Measurements from ENCODE around the gene MKNK2. TPM values are rescaled to one million over a fixed set of nuclear protein-coding genes. Genes with fewer than 3 reads are reported as not detected.

Gene MKNK2
- total and polyA plus RNA-seq, 2 donors (not counting 3 experiments of a cell fraction or from before 2014, with no cell fraction given): 65.1 to 86.1 TPM

DNA sequence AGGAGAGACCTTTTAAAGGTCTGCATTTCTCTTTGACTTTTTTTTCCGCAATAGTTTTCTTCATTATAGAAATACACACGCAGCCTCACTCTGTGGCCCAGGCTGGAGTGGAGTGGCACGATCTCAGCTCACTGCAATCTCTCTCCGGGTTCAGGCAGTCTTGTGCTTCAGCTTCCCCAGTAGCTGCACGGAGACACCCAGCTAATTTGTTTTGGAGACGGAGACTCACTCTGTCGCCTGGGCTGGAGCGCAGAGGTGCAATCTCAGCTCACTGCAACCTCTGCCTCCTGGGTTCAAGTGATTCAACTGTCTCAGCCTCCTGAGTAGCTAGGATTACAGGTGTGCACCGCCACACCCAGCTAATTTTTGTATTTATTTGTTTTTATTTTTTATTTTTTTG lies 11.7 kb upstream of the MKNK2 start:
- intact Hi-C loops (cut with micrococcal nuclease) (no loop called here), dilution Hi-C loops (cut with MboI; ENCODE audit: extremely low pct_ligation_motif_present, low sequenced_read_pairs) (no loop called here)
- FAIRE-seq (no peak), DNase-seq (ENCODE audit: low read depth, low spot score) (no peak)
- H3K4me1 ChIP-seq (ENCODE audit: control insufficient read depth, extremely low read depth, insufficient read depth, low read length): peaks cover 25% of the 10 kb centered on the region
- H3K9me1 ChIP-seq (replicated peaks; ENCODE audit: control insufficient read depth, extremely low read depth, insufficient read depth, low read length): no peaks in the 10 kb centered on the region
- TF ChIP-seq MAX (IDR thresholded peaks at IDR 0.05; ENCODE audit: insufficient read depth, insufficient read length) (no peak), JUN (IDR thresholded peaks at IDR 0.05; ENCODE audit: borderline replicate concordance, insufficient read depth, insufficient read length, low read depth) (no peak), POLR2A (IDR thresholded peaks at IDR 0.05; ENCODE audit: low read depth, low read length) (no peak), EZH2 (IDR thresholded peaks at IDR 0.05; ENCODE audit: borderline replicate concordance, low read depth, low read length, severe bottlenecking) (no peak), FOS (IDR thresholded peaks at IDR 0.05; ENCODE audit: borderline replicate concordance, insufficient read depth, low read length) (no peak), GATA2 (IDR thresholded peaks at IDR 0.05; ENCODE audit: insufficient read depth, insufficient read length, low read depth, low read length) (no peak), POLR2AphosphoS5 (IDR thresholded peaks at IDR 0.05; ENCODE audit: insufficient read depth, low read depth, low read length) (no peak), MYC (IDR thresholded peaks at IDR 0.05; ENCODE audit: low read depth, low read length) (no peak)
- TF ChIP-seq, protein P1, sequence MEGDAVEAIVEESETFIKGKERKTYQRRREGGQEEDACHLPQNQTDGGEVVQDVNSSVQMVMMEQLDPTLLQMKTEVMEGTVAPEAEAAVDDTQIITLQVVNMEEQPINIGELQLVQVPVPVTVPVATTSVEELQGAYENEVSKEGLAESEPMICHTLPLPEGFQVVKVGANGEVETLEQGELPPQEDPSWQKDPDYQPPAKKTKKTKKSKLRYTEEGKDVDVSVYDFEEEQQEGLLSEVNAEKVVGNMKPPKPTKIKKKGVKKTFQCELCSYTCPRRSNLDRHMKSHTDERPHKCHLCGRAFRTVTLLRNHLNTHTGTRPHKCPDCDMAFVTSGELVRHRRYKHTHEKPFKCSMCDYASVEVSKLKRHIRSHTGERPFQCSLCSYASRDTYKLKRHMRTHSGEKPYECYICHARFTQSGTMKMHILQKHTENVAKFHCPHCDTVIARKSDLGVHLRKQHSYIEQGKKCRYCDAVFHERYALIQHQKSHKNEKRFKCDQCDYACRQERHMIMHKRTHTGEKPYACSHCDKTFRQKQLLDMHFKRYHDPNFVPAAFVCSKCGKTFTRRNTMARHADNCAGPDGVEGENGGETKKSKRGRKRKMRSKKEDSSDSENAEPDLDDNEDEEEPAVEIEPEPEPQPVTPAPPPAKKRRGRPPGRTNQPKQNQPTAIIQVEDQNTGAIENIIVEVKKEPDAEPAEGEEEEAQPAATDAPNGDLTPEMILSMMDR (IDR thresholded peaks at IDR 0.05; ENCODE audit: extremely low read depth in 1 of 2, insufficient read depth in 1 of 2, low read depth in 1 of 2, low read length in 2 of 2): no peak
- H3K36me3 ChIP-seq (ENCODE audit: control insufficient read depth in 2 of 2, extremely low read depth in 1 of 2, insufficient read depth in 2 of 2, low read length in 2 of 2): no peaks in the 10 kb centered on the region
- BruUV-seq (replicated peaks): no TSS peak
- H3K4me2 ChIP-seq (ENCODE audit: insufficient read depth, low read length): no peak overlapping the region
- no peaks in the 10 kb centered on the region for H3K9me3 ChIP-seq (replicated peaks; ENCODE audit: control insufficient read depth, insufficient read depth, low read length)
- no peaks in the 10 kb centered on the region for H3K79me2 ChIP-seq (ENCODE audit: control insufficient read depth, insufficient read depth, low read length)
- H2AFZ ChIP-seq (ENCODE audit: low read depth, low read length): no peak overlapping the region
- H3K27me3 ChIP-seq (ENCODE audit: control insufficient read depth in 2 of 2, insufficient read depth in 2 of 2, low read length in 2 of 2): no peaks in the 10 kb centered on the region
- H3K4me3 ChIP-seq (replicated peaks in 1 of 3; ENCODE audit: insufficient read depth in 1 of 3, low read depth in 1 of 3, low read length in 3 of 3): no peak overlapping the region
- no peak overlapping the region for H3K9ac ChIP-seq (replicated peaks; ENCODE audit: extremely low read depth, insufficient read depth, low read length)
- H3K27ac ChIP-seq (ENCODE audit: insufficient read depth, low read depth, low read length): no peak overlapping the region
- no peaks in the 10 kb centered on the region for H4K20me1 ChIP-seq (replicated peaks; ENCODE audit: control insufficient read depth, extremely low read depth, insufficient read depth, low read length)
- CTCF ChIA-PET: interaction anchor here (1.5 kb wide), 1 partner anchor 10 kb away, joined by 4 read pairs; no protein-coding TSS in a partner anchor
- POLR2A ChIA-PET: no interaction called here

Measured in endothelial cell of umbilical vein (primary cell).